H9 (cell line): ENCODE results near the gene ZWILCH. TPM values are rescaled to one million over a fixed set of nuclear protein-coding genes. Genes with fewer than 3 reads are reported as not detected.
A peak's percentile ranks its signal among the peaks of the same experiment; 100 is the strongest.

Source experiments
- DNase-seq: peaks from one replicate; pipeline ENCODE4 v3.0.0-alpha.2; 2017
- H2AFZ ChIP-seq: one replicate; pipeline ENCODE4 v1.6.1; 2013; ENCODE audit warnings: mild to moderate bottlenecking, low read length, control low read depth, moderate library complexity
- H2AK5ac ChIP-seq: 2 replicates; pipeline ENCODE4 v1.6.1; 2013; ENCODE audit warnings: low read length, control low read depth, mixed read lengths; ENCODE audit not compliant: insufficient read length
- H2BK120ac ChIP-seq: one replicate; pipeline ENCODE4 v1.6.1; 2013; ENCODE audit warnings: low read depth, mild to moderate bottlenecking, low read length, control low read depth, inconsistent platforms; ENCODE audit not compliant: poor library complexity, severe bottlenecking
- H2BK12ac ChIP-seq: 2 replicates; pipeline ENCODE4 v1.6.1; 2013; ENCODE audit warnings: low read length, control low read depth, mixed read lengths, low read depth; ENCODE audit not compliant: insufficient read length
- H2BK15ac ChIP-seq: 2 replicates; pipeline ENCODE4 v1.6.1; 2013; ENCODE audit warnings: low read depth, low read length, control low read depth
- H2BK20ac ChIP-seq: one replicate; pipeline ENCODE4 v1.6.1; 2013; ENCODE audit warnings: low read depth, mild to moderate bottlenecking, low read length, control low read depth, inconsistent platforms; ENCODE audit not compliant: poor library complexity, severe bottlenecking
- H2BK5ac ChIP-seq: 2 replicates; pipeline ENCODE4 v1.6.1; 2013; ENCODE audit warnings: low read length, control low read depth, mixed read lengths; ENCODE audit not compliant: insufficient read length
- H3K14ac ChIP-seq: 2 replicates; pipeline ENCODE4 v1.6.1; 2013; ENCODE audit warnings: low read length, control low read depth; ENCODE audit not compliant: insufficient read depth
- H3K18ac ChIP-seq: 2 replicates; pipeline ENCODE4 v1.6.1; 2013; ENCODE audit warnings: low read depth, mild to moderate bottlenecking, mixed read lengths, low read length, control low read depth; ENCODE audit not compliant: insufficient read length
- H3K23ac ChIP-seq: 2 replicates; pipeline ENCODE4 v1.6.1; 2013; ENCODE audit warnings: low read length, control low read depth, mixed read lengths, low read depth; ENCODE audit not compliant: insufficient read length
- H3K23me2 ChIP-seq: 2 replicates; pipeline ENCODE4 v1.6.1; 2013; ENCODE audit warnings: low read depth, mild to moderate bottlenecking, mixed read lengths, low read length, control low read depth; ENCODE audit not compliant: insufficient read length, poor library complexity, severe bottlenecking
- H3K27ac ChIP-seq: 2 replicates; pipeline ENCODE4 v1.5.1; 2013; ENCODE audit warnings: low read length, control low read depth, mixed read lengths, low read depth; ENCODE audit not compliant: insufficient read length
- H3K27me3 ChIP-seq: 2 replicates; pipeline ENCODE4 v1.6.1; 2013; ENCODE audit warnings: low read length, control low read depth, inconsistent platforms; ENCODE audit not compliant: insufficient read depth
- H3K4ac ChIP-seq: 2 replicates; pipeline ENCODE4 v1.6.1; 2013; ENCODE audit warnings: low read depth, mild to moderate bottlenecking, control low read depth, inconsistent platforms, low read length, moderate library complexity
- H3K4me1 ChIP-seq: 2 replicates; pipeline ENCODE4 v1.6.1; 2013; ENCODE audit warnings: low read length, control low read depth, inconsistent platforms; ENCODE audit not compliant: insufficient read depth
- H3K4me2 ChIP-seq: 2 replicates; pipeline ENCODE4 v1.6.1; 2013; ENCODE audit warnings: low read length, control low read depth, mixed read lengths; ENCODE audit not compliant: insufficient read length, insufficient read depth
- H3K56ac ChIP-seq: 2 replicates; pipeline ENCODE4 v1.6.1; 2013; ENCODE audit warnings: low read depth, mild to moderate bottlenecking, mixed read lengths, low read length, control low read depth; ENCODE audit not compliant: insufficient read length
- H3K79me1 ChIP-seq: 2 replicates; pipeline ENCODE4 v1.6.1; 2013; ENCODE audit warnings: low read depth, mild to moderate bottlenecking, moderate library complexity, low read length, control low read depth, inconsistent platforms; ENCODE audit not compliant: insufficient read depth, poor library complexity, severe bottlenecking
- H3K79me2 ChIP-seq: 2 replicates; pipeline ENCODE4 v1.6.1; 2013; ENCODE audit warnings: low read length, control low read depth, inconsistent platforms; ENCODE audit not compliant: insufficient read depth
- H3K9ac ChIP-seq: 2 replicates; pipeline ENCODE4 v1.6.1; 2013; ENCODE audit warnings: low read length, control low read depth, mixed read lengths; ENCODE audit not compliant: insufficient read length; ENCODE audit errors: extremely low read depth
- H3K9me3 ChIP-seq: one replicate; pipeline ENCODE4 v1.6.1; 2013; ENCODE audit warnings: low read depth, low read length, inconsistent platforms; ENCODE audit not compliant: control insufficient read depth
- H3T11ph ChIP-seq: one replicate; pipeline ENCODE4 v1.6.1; 2013; ENCODE audit warnings: mild to moderate bottlenecking, low read length, control low read depth, inconsistent platforms
- H4K20me1 ChIP-seq: one replicate; pipeline ENCODE4 v1.6.1; 2013; ENCODE audit not compliant: control insufficient read depth, insufficient read length, insufficient read depth
- H4K5ac ChIP-seq: 2 replicates; pipeline ENCODE4 v1.6.1; 2013; ENCODE audit warnings: low read depth, mild to moderate bottlenecking, mixed read lengths, low read length, control low read depth; ENCODE audit not compliant: insufficient read length
- H4K8ac ChIP-seq: replicated peaks from 2 replicates; pipeline ENCODE4 v1.6.1; 2013; ENCODE audit warnings: low read length, control low read depth, mixed read lengths, low read depth; ENCODE audit not compliant: insufficient read length
- H4K91ac ChIP-seq: 2 replicates; pipeline ENCODE4 v1.6.1; 2013; ENCODE audit warnings: low read depth, mild to moderate bottlenecking, moderate library complexity, mixed read lengths, low read length, control low read depth; ENCODE audit not compliant: insufficient read length
- H3K27ac Mint-ChIP-seq, 3 experiments: 2 replicates in 2 of 3; 3 replicates in 1 of 3; pipeline ENCODE4 v1.8.0; 2020 to 2021; ENCODE audit warnings: mixed read lengths in 3 of 3, mild to moderate bottlenecking in 1 of 3, moderate library complexity in 1 of 3
- H3K27me3 Mint-ChIP-seq: 2 replicates; pipeline ENCODE4 v1.8.0; 2021; ENCODE audit warnings: low read depth, mild to moderate bottlenecking, moderate library complexity, mixed read lengths
- H3K36me3 Mint-ChIP-seq, 3 experiments: 2 replicates in 2 of 3; 3 replicates in 1 of 3; pipeline ENCODE4 v1.8.0; 2020 to 2021; ENCODE audit warnings: low read depth in 3 of 3, mixed read lengths in 3 of 3; ENCODE audit not compliant: insufficient read depth in 1 of 3
- H3K4me1 Mint-ChIP-seq, 2 experiments: 2 replicates each; pipeline ENCODE4 v1.8.0; 2020; ENCODE audit warnings: mixed read lengths in 2 of 2
- H3K4me3 Mint-ChIP-seq, 2 experiments: 2 replicates in 1 of 2; 3 replicates in 1 of 2; pipeline ENCODE4 v1.8.0; 2020 to 2021; ENCODE audit warnings: mild to moderate bottlenecking in 2 of 2, mixed read lengths in 2 of 2, moderate library complexity in 1 of 2
- H3K9me3 Mint-ChIP-seq, 2 experiments: 2 replicates in 1 of 2; 3 replicates in 1 of 2; pipeline ENCODE4 v1.8.0; 2020; ENCODE audit warnings: mild to moderate bottlenecking in 2 of 2, mixed read lengths in 2 of 2, moderate library complexity in 1 of 2
- CTCF ChIP-seq: fragments of 200-600 bp; sonication (generic); conservative IDR thresholded peaks from 3 replicates; pipeline ENCODE4 v1.8.0; 2021; ENCODE audit warnings: antibody characterized with exemption, mild to moderate bottlenecking
- WGBS: extraction: QIAGEN DNeasy Blood & Tissue Kit; methylation state at CpG from one replicate; pipeline ENCODE4 v1.1.7; 2013; ENCODE audit warnings: missing lambda C conversion rate, low lambda C conversion rate, mixed read lengths; ENCODE audit not compliant: insufficient read length; ENCODE audit errors: extremely low coverage; 5-methylcytosine and 5-hydroxymethylcytosine counted together
- total RNA-seq: library from RNA; stranded (reverse); gene quantifications from 2 replicates; pipeline ENCODE4 v1.2.1, GENCODE V29; 2021

ZWILCH gene
- total RNA-seq, 1 experiment from 2014 or later = 47.2 TPM

GRCh38 chr15:66566963-66567531 lies 61.9 kb downstream of the ZWILCH start:
- Mint-ChIP-seq H3K36me3 (peaks cover 0 to 6% (median 0%) of the 10 kb centered on the region in 3 experiments; a peak in 4 of 7 replicates), H3K27ac (peak overlapping the region; percentile 37 to 77 (median 67); a peak in 4 of 7 replicates), H3K4me1 (peaks cover 24 to 33% of the 10 kb centered on the region in 2 experiments), H3K9me3 (no peaks in the 10 kb centered on the region), H3K27me3 (no peaks in the 10 kb centered on the region), H3K4me3 (peak overlapping the region in 1 of 2 experiments; percentile 22; a peak in 2 of 5 replicates)
- H3K79me1 ChIP-seq = no peaks in the 10 kb centered on the region
- no peak overlapping the region for H4K5ac ChIP-seq
- peak; percentile 91 for DNase-seq
- no peak overlapping the region for H3K4ac ChIP-seq
- H3K4me1 ChIP-seq = peaks cover 2% of the 10 kb centered on the region; the same call in 1 of the 2 replicates
- H3K27ac ChIP-seq = no peak overlapping the region
- H2AK5ac ChIP-seq = no peak overlapping the region
- no peak overlapping the region for H2AFZ ChIP-seq
- H4K20me1 ChIP-seq = no peaks in the 10 kb centered on the region
- no peak overlapping the region for H3K4me2 ChIP-seq
- no peaks in the 10 kb centered on the region for H3K23me2 ChIP-seq
- H3K23ac ChIP-seq = no peak overlapping the region
- H3T11ph ChIP-seq = no peak overlapping the region
- no peaks in the 10 kb centered on the region for H3K9me3 ChIP-seq
- no peak overlapping the region for H2BK20ac ChIP-seq
- no peak overlapping the region for H3K18ac ChIP-seq
- no peak overlapping the region for H3K56ac ChIP-seq
- TF ChIP-seq CTCF = peak; percentile 83
- no peak overlapping the region for H3K9ac ChIP-seq
- no peak overlapping the region for H2BK120ac ChIP-seq
- no peaks in the 10 kb centered on the region for H3K79me2 ChIP-seq
- H2BK12ac ChIP-seq = no peak overlapping the region
- no peak overlapping the region for H3K14ac ChIP-seq
- no peaks in the 10 kb centered on the region for H3K27me3 ChIP-seq
- H2BK15ac ChIP-seq = no peak overlapping the region
- H4K8ac ChIP-seq = no peak overlapping the region
- H4K91ac ChIP-seq = no peak overlapping the region
- WGBS = no CpG with 5 or more reads among the region's 15 CpGs
- no peak overlapping the region for H2BK5ac ChIP-seq
